ENCODE measurements around the gene KIAA0825. TPM values are rescaled to one million over a fixed set of nuclear protein-coding genes. Genes with fewer than 3 reads are reported as not detected.

Gene KIAA0825, protein sequence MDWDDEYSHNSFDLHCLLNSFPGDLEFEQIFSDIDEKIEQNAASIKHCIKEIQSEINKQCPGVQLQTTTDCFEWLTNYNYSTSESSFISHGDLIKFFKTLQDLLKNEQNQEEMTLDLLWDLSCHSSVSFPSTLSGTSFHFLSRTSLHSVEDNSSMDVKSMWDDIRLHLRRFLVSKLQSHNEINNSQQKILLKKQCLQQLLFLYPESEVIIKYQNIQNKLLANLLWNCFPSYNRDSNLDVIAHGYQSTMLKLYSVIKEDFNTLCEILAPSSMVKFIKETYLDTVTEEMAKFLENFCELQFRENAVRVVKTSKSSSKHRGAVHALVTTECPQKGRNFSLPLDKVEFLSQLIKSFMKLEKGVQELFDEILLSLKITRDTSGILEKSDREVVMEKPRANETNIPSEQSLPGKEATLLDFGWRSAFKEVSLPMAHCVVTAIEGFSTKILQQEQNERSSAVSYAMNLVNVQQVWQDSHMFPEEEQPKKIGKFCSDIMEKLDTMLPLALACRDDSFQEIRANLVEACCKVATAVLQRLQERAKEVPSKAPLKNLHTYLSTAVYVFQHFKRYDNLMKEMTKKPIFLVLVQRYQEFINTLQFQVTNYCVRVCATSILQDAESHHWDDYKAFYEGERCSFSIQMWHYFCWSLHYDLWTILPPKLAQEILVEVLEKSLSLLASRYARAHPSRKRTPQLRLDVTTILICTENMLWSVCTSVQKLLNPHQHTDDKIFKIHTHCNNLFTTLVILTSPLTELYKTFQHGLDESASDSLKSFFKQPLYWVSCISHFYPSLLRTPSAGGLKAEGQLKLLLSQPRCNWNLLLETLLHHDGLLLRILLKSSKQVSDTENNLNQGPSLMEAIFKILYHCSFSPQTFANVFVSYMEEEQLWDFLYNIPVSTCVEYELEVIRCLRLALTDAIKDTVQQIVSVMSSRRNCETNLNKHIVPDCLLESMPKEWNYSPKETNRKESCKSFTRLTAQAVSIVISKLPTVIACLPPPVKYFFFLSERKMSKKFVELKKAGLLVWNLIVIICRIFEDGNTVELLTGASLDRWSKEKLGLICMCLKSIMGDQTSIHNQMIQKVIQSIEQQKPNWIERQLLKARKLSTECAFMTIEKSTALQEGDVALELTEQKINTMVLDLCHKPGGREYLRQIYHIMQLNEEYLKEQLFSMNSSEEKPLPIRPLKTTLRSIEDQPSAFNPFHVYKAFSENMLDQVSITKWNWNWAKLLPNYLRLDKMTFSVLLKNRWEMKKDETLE (N-terminal part only)
- 4.5 and 6.2 TPM in 2 replicates for total RNA-seq

DNA sequence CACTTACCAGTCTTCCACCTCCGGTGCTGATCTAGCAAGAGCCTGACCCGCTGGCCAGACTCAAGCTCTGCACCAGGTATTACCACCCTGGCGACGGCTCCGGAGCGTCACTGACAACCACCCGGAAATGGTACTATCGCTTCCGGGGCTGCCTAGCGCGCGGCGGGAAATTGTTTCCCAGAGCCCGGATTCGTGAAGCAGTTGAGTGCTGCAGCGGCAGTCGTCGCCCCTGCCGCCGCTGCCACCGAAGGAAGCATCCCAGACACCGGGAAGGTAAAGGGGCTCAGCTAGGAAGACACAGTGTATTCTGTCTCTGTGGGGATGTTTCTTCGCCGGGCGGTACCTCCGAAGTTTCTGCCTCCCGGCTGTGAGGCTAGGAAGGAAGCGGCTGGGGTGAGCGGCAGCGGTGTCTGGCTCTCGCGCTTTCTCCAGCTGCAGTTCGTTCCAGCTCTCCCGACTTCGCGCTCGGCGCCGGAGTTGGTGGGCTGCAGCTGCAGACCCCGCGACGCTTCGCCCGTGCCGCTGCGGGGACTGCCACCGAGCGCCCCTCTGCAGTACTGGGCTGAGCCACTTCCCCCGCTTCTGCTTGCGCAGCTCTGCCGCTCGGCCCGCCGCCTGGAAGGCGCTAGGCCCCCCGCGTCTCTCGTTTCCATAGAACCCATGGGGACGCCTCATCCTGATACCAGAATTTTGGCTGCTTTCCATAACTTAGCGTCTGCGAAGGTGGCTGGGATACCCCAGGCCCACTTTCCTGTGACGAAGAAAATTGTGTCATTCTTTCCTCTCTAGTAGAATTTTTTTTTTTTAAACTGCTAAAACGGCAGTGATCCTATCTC, at the start of gene KIAA0825, which contains the start of gene SLF1:
Gene KIAA0825 (minus strand): TSS at position 112 of the 836 bp plus-strand sequence. CDS start 81,478 bp downstream, outside the sequence.
Gene SLF1 (plus strand): TSS at position 177 of the 836 bp plus-strand sequence. CDS start 10,142 bp downstream, outside the sequence.

Other genes starting within 250 kb of the KIAA0825 start
- 7.3 and 12.5 TPM in 2 replicates for gene SLF1, start 65 bp upstream of the KIAA0825 start, total RNA-seq

Data from subcutaneous preadipocyte (primary cell).